MCF 10A (cell line): ENCODE data around the gene ZDHHC6. TPM values are rescaled to one million over a fixed set of nuclear protein-coding genes. Genes with fewer than 3 reads are reported as not detected.

Experiments
- BruUV-seq: library from RNA; stranded (reverse); fragments of 400-500 nt; replicated peaks from 2 replicates; lab custom pipeline; 2021; lab: Mats Ljungman, UMichigan
- CTCF ChIA-PET: fragments of 300-600 bp; sonication (Branson Sonifier 250); formaldehyde crosslinking; extraction: SDS; loops from one replicate; lab custom pipeline; 2021; ENCODE audit warnings: antibody characterized with exemption, inconsistent platforms; lab: Yijun Ruan, JAX
- POLR2A ChIA-PET: fragments of 300-600, 350-650 bp; sonication (Branson Sonifier 250); formaldehyde crosslinking; extraction: SDS; loops from one replicate; lab custom pipeline; 2020; ENCODE audit warnings: antibody characterized with exemption, inconsistent platforms; lab: Yijun Ruan, JAX
- DNase-seq: peaks from one replicate; pipeline ENCODE4 v3.0.0-alpha.2; 2018; ENCODE audit not compliant: unreplicated experiment
- H3K27ac Mint-ChIP-seq: one replicate; pipeline ENCODE4 v1.8.0; 2022; ENCODE audit warnings: mild to moderate bottlenecking, low read depth, mixed read lengths; ENCODE audit not compliant: unreplicated experiment
- H3K27me3 Mint-ChIP-seq: one replicate; pipeline ENCODE4 v1.8.0; 2022; ENCODE audit warnings: mixed read lengths; ENCODE audit not compliant: insufficient read depth, unreplicated experiment
- H3K36me3 Mint-ChIP-seq: one replicate; pipeline ENCODE4 v1.8.0; 2022; ENCODE audit warnings: mild to moderate bottlenecking, moderate library complexity, mixed read lengths; ENCODE audit not compliant: insufficient read depth, unreplicated experiment
- H3K4me1 Mint-ChIP-seq: one replicate; pipeline ENCODE4 v1.8.0; 2022; ENCODE audit warnings: mixed read lengths; ENCODE audit not compliant: insufficient read depth, unreplicated experiment
- H3K4me3 Mint-ChIP-seq: one replicate; pipeline ENCODE4 v1.8.0; 2022; ENCODE audit warnings: mild to moderate bottlenecking, moderate library complexity, mixed read lengths; ENCODE audit not compliant: unreplicated experiment
- H3K9me3 Mint-ChIP-seq: one replicate; pipeline ENCODE4 v1.8.0; 2022; ENCODE audit warnings: mixed read lengths; ENCODE audit not compliant: unreplicated experiment
- intact Hi-C: fragments of 100-400 bp; cut with micrococcal nuclease; formaldehyde crosslinking; loops from 2 replicates; pipeline ENCODE4 v1.14.1; 2022
- total RNA-seq: library from RNA; stranded (reverse); gene quantifications from 2 replicates; pipeline ENCODE4 v1.2.3, GENCODE V29; 2022
- TF ChIP-seq, protein P1 (sequence below): fragments of 200-600 bp; IDR thresholded peaks from one replicate; pipeline ENCODE4 v1.8.0; 2022; ENCODE audit warnings: antibody characterized with exemption, mild to moderate bottlenecking; ENCODE audit not compliant: unreplicated experiment

Gene ZDHHC6
- total RNA-seq, 1 experiment from 2014 or later, result 25.9 TPM

DNA sequence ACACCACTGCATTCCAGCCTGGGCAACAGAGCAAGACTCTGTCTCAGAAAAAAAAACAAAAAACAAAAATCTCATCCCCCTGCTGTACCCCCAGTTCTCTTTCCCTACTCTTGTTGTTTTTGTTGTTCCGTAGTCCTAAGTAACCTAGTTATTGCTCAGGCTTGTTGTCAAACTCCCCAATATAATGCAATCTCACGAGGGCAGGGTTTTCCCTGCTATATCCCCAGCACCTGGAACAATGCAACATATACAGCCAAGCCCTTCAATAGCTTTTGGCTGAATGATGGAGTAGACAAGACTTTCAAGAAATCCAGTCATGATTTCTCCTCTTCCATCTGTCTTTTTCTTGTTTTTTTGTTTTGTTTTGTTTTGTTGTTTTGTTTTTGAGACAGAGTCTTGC lies 62.6 kb downstream of the ZDHHC6 start:
- H3K9me3 Mint-ChIP-seq, result no peaks in the 10 kb centered on the region
- no peak for DNase-seq
- TF ChIP-seq, protein P1, sequence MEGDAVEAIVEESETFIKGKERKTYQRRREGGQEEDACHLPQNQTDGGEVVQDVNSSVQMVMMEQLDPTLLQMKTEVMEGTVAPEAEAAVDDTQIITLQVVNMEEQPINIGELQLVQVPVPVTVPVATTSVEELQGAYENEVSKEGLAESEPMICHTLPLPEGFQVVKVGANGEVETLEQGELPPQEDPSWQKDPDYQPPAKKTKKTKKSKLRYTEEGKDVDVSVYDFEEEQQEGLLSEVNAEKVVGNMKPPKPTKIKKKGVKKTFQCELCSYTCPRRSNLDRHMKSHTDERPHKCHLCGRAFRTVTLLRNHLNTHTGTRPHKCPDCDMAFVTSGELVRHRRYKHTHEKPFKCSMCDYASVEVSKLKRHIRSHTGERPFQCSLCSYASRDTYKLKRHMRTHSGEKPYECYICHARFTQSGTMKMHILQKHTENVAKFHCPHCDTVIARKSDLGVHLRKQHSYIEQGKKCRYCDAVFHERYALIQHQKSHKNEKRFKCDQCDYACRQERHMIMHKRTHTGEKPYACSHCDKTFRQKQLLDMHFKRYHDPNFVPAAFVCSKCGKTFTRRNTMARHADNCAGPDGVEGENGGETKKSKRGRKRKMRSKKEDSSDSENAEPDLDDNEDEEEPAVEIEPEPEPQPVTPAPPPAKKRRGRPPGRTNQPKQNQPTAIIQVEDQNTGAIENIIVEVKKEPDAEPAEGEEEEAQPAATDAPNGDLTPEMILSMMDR, result no peak
- no TSS peak for BruUV-seq
- no peak overlapping the region for H3K4me3 Mint-ChIP-seq
- H3K36me3 Mint-ChIP-seq, result no peaks in the 10 kb centered on the region
- no peak overlapping the region for H3K27ac Mint-ChIP-seq
- POLR2A ChIA-PET, result interaction anchor here (0.9 to 1.4 kb wide), 3 partner anchors 8 to 22 kb away, joined by 3 to 5 read pairs (median 4); no protein-coding TSS in a partner anchor
- H3K4me1 Mint-ChIP-seq, result peaks cover 15% of the 10 kb centered on the region
- intact Hi-C loops, result no loop called here
- H3K27me3 Mint-ChIP-seq, result no peaks in the 10 kb centered on the region
- CTCF ChIA-PET, result interaction anchor here (0.6 to 1.5 kb wide), 5 partner anchors 9 to 247 kb away, joined by 3 to 5 read pairs (median 3); partner anchors contain the start of gene ACSL5

DNA sequence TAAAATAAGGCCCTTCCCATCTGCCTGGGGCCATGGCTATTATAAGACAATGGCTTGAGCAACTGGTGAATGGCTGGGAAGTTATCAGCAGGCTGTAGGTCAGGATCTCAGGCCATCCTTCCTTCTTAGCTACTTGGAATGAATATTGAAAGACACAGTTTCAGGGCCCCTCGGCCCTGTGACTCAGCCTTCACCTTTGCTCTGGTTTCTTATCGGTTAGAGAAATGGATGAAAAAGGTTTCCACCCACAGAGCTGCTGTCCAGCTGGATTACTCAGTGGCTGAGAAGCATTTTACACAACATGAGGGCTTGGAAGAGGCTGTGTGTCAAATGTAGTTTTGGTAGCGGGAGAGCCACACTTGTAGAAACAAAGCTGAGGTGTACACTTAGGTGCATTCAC lies 63.4 kb downstream of the ZDHHC6 start:
- BruUV-seq, result no TSS peak
- intact Hi-C loops, result no loop called here
- Mint-ChIP-seq H3K9me3 (no peaks in the 10 kb centered on the region), H3K4me1 (peaks cover 11% of the 10 kb centered on the region), H3K27me3 (no peaks in the 10 kb centered on the region), H3K27ac (no peak overlapping the region), H3K4me3 (no peak overlapping the region), H3K36me3 (no peaks in the 10 kb centered on the region)
- ChIA-PET POLR2A (interaction anchor here (0.6 to 1.1 kb wide), 3 partner anchors 12 to 750 kb away, joined by 3 to 4 read pairs (median 3); no protein-coding TSS in a partner anchor), CTCF (interaction anchor here (1.0 to 1.5 kb wide), 4 partner anchors 8 to 246 kb away, joined by 3 to 5 read pairs (median 3); no protein-coding TSS in a partner anchor)
- TF ChIP-seq, protein P1, result no peak
- peak; percentile 42 for DNase-seq

DNA sequence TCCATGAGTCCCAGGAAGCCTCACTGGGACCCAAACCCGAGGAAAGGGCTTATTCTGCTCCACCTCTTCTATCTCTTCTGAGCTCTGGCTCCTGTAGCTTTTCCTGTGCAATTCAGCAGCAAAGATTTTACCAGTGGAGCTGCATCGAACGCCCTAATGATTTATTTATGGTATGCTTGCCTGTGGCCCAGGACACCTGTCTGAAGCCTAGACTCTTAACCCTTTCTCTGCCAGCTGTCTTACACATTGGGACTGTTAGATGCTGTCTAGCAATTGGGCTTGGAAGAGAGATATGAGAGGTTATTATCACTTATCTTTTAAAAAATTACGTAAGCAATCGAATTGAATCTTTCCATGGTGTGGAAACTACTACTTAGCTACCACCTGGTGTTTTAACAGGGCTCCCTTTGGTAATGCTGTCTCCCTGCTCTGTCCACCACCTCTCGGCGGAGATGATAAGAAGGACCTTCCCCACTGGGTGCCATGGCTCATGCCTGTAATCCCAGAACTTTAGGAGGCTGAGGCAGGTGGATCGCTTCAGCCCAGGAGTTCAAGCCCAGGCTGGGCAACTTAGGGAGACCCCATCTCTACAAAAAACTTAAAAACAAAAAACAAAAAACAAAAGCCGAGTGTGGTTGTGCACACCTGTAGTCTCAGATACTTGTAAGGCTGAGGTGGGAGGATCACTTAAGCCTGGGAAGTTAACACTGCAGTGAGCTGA lies 64.0 kb downstream of the ZDHHC6 start:
- POLR2A ChIA-PET, result no interaction called here
- no peaks in the 10 kb centered on the region for H3K9me3 Mint-ChIP-seq
- no TSS peak for BruUV-seq
- intact Hi-C loops, result no loop called here
- no peak overlapping the region for H3K27ac Mint-ChIP-seq
- CTCF ChIA-PET, result interaction anchor here (0.9 to 1.4 kb wide), 2 partner anchors 43 to 89 kb away, joined by 3 read pairs; no protein-coding TSS in a partner anchor
- no peaks in the 10 kb centered on the region for H3K27me3 Mint-ChIP-seq
- H3K4me3 Mint-ChIP-seq, result no peak overlapping the region
- peaks cover 11% of the 10 kb centered on the region for H3K4me1 Mint-ChIP-seq
- DNase-seq, result no peak
- TF ChIP-seq, protein P1, result no peak
- H3K36me3 Mint-ChIP-seq, result no peaks in the 10 kb centered on the region

Other genes with a start within 250 kb of the ZDHHC6 start
- not detected in 2 replicates for gene TECTB, start 163.5 kb downstream of the ZDHHC6 start, total RNA-seq
- 0.12 and 0.68 TPM in 2 replicates for gene ACSL5, start 72.8 kb downstream of the ZDHHC6 start, total RNA-seq
- gene VTI1A, start 301 bp upstream of the ZDHHC6 start, total RNA-seq, result 44.4 and 58.1 TPM in 2 replicates